Right forelimb (tissue), 1 donor: ENCODE results near the gene TPP1.

Experiments used
- DNase-seq: peaks from one replicate; pipeline ENCODE4 v3.0.0-alpha.2; 2018

Gene TPP1

DNA sequence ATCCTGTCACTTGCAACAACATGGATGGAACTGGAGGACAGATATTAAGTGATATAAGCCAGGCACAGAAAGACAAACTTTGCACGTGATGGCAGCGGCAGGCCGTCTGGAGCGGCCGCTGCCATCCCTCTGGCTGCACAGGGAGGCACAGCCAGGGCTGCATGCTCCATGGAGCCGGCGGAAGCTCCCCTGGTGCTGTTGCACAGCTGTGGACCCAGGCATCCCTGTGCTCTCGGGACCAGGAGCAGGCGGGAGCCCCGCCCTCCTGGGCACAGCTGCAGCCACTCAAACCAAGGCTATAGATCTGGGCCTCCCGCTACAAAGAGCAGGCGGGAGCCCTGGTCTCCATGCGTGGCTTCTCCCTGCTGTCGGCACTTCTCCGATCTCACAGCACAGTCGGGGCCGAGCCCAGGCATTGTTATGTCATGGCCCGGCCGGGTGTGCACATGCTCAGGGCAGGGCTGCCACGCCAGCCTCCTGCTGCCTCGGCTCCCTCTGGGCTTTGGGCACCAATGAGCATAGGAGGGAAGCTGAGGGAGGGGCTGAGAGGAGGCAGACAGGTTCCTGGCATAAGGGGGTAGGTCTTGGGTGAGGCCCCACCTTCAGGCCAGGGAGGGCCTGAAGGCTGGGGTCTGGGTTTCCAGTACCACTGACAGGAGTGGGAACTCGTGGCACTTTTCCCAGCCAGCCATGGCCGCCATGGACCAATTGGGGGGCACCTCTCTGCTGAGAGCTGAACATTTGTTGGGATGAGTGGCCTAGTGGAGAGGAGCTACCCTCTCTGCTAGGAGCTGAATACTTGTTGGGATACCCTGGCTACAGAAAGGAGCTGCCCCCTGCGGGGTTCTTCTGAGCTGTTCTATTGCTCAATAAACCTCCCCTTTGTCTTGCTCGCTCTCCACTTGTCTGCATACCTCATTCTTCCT lies 32.5 kb downstream of the TPP1 start:
- no peak for DNase-seq

DNA sequence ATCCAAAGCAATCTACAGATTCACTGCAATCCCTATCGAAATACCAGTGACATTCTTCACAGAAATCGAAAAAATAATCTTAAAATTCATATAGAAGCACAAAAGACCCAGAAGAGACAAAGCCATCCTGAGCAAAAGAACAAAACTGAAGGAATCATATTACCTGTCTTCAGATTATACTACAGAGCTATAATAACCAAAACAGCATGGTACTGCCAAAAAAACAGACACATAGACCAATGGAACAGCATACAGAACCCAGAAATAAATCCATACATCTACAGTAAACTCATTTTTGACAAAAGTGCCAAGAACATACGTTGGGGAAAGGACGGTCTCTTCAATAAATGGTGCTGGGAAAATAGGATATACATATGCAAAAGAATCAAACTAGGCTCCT lies 34.7 kb downstream of the TPP1 start:
- DNase-seq: no peak

DNA sequence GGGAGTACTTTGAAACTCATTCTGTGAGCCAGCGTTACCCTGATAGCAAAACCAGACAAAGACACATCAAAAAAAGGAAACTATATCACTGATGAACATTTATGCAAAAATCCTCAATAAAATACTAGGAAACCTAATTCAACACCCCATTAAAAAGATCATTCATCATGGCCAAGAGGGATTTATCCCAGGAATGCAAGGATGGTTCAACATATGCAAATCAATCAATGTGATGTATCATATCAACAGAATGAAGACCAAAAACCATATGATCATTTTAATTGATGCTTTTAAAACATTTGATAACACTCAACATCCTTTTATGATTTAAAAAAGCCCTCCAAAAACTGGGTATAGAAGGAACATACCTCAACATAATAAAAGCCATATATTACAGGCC lies 35.6 kb downstream of the TPP1 start:
- DNase-seq: no peak

DNA sequence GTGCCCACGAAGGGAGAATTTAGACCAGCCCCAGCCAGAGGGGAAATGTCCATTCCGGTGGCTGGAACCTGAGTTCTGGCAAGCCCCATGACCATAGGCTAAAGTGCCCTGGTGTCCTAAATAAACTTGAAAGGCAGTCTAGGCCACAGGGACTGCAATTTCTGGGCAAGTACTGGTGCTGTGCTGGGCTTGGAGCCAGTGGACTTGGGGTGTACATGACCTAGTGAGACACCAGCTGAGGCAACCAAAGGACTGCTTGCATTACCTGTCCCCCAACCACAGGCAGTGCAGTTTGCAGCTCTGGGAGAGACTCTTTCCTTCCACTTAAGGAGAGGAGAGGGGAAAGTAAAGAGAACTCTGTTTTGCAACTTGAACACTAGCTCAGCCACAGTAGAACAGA lies 39.5 kb downstream of the TPP1 start:
- DNase-seq: no peak

DNA sequence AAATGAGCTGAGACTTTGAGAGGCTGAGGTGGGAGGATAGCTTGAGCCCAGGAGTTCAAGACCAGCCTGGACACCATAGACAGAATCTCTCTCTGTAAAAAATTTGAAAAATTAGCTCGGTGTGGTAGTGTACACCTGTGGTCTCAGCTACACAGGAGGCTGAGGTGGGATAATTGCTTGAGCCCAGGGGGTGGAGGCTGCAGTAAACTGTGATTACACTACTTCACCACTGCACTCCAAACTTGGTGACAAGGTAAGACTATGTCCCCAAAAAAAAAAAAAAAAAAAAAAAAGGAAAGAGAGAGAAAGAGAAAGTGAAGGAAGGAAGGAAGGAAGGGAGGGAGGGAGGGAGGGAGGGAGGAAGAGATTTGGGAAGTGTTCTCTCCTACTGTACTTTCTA lies 41.1 kb downstream of the TPP1 start:
- no peak for DNase-seq

DNA sequence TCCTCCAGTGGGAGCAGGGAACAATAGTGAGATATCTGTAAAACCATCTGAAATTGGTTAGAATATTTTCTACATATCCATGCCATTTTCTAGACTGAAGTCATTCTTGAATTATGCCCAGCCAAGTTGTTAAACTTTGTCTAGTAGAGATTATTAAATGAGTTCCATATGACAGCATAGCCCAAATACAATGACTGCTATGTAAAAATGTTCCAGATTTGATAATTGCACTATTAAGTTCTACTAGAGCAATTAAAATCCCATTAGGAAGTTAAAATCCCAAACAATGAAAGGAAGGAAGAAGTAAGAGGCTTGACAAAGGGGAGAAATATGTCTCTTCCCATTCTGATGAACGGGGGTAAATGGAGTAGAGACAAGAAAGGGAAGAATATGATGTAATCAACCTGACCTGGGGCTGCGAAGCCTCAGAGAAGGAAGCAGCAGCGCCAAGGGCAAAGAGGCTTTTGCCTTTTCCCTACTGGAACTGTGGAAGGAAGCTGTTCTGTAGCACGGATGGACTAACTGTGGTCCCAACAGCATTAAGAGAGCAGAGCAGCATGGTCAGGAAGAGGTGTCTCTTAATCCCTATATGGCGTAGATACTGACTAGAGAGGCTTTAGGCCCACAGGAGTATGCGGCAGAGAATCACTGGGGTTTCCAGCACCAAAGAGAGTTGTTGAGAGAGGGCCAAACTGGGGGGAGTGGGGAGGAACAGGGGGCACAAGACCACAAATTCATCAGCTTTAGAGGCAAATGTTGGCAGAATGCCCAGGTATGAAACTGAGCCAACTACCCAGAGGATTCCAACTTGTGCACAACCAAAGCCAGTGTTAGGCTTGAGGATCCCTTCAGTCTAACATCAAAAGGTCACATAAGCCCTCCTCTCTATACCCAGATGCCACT lies 42.5 kb downstream of the TPP1 start:
- peak; percentile 65 for DNase-seq

DNA sequence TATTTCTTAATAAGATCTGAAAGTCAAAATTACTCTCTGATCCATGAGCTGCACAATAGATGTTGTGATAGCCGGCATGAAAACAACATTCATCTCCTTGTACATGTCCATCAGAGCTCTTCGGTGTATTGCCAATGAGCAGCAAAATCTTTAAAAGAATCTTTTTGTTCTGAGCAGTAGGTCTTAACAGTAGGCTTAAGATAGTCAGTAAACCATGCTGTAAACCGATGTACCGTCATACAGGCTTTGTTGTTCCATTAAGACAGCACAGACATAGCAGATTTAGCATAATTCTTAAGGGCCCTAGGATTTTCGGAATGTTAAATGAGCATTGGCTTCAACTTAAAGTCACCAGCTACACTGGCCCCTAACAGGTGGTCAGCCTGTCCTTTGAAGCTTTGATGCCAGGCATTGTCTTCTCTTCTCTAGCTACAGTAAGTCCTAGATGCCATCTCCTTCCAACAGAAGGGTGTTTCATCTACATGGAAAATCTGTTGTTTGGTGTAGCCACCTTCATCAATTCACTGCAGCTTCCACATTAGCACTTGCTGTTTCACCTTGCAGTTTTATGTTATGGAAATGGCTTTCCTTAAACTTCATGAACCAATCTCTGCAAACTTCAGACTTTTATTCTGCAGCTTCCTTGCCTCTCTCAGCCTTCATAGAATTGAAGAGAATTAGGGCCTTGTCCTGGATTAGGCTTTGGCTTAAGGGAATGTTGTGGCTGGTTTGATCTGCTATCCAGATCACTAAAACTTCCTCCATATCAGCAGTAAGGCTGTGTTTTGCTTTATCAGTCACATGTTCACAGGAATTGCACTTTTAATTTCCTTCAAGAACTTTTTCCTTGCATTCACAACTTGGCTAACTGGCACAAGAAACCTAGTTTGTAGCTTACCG lies 44.2 kb downstream of the TPP1 start:
- no peak for DNase-seq

DNA sequence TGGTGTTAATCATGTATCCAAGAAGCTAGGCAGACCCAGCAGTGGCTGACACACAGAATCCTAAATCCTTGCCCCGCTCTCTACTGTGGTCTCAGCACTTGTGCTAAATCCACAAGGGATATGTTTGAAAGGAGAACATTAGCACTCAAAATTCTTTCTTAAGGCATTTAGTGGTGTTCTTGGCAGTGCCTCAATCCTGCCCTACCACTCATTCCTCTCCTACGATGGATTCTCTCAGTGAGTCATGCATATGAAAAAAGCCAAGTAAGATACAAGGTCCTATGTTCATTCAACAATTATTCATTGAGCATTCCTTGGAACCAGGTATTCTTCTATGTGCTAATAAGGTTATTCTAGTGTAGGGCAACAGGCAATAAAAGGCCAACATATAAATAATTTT lies 47.0 kb downstream of the TPP1 start:
- no peak for DNase-seq

DNA sequence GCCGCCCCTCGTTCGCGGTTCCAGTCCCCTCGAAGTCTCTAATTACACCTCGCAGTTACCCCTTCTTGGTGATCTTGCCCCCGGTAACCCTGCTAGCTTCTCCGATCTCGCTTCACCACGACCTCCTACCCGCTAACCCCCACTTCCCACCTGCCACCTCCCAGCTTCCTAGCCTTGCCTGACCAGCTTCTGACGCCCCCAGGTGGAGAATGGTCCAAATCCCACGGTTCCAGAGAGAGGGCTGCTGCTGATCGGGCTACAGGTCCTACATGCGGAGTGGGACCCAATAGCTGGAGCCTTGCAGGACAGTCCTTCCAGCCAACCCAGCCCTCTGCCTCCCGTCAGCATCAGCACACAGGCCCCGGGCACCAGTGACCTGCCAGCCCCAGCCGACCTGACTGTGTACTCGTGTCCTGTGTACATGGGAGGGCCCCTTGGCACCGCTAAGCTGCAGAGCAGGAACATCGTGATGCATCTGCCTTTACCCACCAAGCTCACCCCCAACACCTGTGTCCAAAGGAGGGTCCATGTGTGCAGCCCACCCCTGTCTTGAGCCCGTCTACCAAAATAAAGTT lies 47.7 kb downstream of the TPP1 start:
- DNase-seq: no peak

DNA sequence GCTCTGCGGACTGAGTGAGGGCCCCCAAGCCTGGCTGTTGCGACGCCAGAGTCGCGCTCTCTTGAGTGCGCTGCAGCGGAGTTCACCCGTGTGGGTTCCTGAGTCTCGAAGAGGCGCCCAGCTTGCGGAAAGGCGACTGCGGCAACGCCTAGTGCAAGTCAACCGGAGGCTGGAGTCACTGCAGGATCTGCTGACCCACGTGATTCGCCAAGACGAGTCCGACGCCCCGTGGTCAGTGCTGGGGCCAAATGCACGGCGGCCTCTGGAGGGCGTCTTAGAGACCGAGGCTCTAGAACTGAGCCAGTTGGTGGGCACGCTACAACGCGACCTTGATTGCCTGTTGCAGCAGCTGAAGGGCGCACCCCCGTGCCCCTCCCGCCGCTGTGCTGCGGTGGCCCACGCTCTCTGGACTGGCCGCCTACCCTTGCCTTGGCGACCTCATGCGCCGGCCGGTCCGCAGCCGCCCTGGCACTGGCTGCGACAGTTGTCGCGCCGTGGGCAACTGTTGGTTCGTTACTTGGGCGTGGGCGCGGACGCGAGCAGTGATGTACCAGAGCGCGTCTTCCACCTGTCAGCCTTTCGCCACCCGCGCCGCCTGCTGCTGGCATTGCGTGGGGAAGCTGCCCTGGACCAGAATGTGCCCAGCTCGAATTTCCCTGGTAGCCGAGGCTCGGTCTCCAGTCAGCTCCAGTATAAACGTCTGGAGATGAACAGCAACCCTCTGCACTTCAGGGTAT lies 48.4 kb downstream of the TPP1 start:
- no peak for DNase-seq

DNA sequence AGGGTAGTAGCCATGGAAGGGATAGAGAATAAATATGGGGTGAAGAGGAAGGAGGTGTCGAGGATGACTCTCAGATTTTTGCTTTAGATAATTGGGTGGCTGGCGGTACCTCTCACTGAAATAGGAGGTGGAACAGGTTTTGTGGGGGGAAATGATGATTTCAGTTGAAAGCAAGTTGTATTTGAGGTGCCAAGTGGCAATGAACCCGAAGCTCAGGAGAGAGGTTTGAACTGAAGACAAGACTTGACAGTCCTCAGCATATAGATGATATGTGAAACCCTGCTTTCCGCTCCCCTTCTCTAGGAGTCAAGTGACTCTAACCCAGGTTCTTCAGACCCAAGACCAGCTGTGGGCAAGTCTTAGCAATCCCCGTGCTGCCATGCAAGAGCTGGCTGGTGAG lies 49.5 kb downstream of the TPP1 start:
- no peak for DNase-seq

DNA sequence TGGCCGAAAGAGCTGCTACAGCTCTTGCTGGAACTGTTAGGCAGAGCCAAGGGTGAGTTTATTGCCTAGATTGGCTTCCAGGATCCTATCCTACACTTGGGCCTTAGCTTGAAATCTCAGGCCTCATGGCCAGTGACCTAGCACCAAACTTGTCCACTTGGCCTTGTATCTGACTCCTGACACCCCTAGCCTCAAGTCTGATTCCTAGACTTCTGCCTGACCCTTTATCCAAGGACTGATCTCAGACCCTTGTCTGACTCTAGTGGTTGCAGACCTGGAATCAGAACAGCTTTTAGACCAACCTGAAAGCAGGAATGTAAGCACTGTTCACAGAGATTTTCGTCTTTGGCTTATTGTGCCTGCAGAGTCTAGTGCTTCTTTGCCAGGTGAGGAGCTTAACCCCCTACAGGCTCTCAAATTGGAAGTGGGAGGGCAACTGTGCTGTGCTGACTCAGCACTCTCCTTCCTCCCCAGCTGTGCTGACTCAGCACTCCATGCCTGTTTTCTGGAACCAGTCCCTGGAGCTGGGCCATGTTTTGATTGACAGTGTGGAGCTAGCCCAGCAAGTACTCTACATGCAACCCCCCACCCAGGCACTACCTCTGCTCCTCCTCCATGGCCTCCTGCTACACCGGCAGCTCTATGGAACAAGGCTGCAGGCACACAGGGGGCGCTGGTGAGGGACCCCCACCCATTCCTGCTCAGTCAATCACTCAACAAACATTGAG lies 50.9 kb downstream of the TPP1 start:
- DNase-seq: peak; percentile 67

DNA sequence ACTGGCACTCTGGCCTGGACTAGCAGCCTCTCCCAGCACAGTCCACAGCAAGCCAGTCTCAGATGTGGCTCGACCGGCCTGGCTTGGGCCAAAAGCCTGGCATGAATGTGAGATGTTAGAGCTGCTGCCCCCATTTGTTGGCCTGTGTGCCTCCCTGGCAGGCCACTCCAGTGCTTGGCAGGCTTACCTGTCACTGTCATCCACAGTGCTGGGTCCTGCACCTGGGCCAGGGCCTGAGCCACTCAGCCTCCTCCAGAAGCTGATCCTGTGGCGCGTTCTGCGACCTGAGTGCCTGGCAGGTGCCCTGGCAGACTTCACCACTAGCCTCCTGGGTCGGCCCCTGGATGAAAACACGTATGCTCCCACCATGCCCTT lies 51.9 kb downstream of the TPP1 start:
- no peak for DNase-seq

DNA sequence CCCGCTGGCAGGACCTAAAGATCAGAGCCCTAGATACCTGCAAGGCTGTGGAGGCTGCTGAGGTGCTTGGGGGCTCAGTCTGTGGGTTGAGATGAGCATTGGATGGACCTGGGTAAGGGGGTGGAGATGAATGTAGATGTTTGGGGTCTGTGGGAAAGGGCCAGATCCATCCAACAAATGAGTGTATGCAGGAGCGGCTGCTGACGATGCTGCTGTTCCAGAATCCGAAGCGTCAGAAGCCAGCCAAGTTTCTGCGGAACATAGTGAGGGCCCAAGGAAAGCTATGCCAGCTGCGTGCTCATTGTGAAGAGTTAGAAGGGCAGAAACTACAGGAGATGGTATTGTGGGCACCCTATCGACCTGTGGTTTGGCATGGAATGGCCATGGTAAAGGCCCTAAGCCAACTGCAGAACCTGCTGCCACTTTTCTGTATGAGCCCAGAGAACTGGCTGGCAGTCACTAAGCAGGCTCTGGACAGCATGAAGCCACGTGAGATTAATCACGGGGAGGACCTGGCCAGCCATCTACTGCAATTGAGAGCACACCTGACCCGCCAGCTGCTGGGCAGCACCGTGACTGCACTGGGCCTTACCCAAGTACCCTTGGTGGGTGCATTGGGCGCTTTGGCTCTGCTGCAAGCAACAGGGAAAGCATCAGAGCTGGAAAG lies 52.4 kb downstream of the TPP1 start:
- no peak for DNase-seq

DNA sequence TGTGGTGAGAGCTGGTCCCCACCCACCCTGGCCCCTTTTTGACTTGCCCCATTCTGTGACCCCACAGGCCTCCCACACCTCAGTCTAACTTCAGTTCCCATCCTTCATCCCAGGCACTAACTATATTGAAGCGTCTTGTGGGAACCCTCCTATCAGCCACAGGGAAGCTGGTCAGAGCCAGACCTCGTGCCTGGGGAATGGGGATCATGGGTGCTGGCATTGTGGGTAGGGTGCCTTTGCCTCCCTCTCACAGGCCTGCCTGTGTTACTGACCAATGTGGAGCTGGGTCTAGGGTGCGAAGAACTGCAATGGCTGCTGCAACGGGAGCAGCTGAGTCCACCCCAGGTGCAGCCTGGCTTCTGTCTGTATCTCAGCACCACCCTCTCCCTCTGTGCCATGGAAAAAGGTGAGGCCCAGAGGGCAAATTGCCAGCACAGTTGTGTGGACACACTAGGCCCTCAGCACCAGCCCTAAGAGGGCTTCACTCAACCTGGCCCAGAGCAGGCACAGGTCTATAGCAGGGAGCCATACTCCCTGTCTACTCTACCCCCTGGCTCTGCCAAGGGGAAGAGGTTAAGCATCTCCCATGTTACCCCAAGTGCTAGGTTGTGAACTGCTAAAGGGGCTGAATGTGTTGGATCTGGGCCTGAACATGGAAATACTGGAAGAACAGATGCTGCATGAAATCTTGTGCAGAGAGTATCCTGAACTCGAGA lies 53.1 kb downstream of the TPP1 start:
- no peak for DNase-seq

DNA sequence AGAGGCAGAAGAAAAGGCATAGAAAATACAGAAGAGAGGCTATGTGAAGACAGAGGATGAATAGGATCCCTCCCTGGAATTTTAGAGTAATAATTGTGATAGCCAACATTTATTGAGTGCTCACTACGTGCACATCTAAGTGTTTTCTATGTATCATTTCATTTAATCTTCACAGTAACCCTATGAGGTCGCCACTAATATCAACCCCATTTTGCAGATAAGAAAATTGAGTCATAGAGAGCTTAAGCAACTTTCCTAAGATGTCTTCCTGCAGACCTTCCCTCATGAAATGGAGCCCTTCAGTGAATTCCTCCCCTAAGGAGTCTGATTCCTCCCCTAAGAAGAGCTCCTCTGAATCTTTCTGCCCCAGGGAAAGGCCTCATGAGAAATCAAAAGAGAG lies 53.9 kb downstream of the TPP1 start:
- no peak for DNase-seq

DNA sequence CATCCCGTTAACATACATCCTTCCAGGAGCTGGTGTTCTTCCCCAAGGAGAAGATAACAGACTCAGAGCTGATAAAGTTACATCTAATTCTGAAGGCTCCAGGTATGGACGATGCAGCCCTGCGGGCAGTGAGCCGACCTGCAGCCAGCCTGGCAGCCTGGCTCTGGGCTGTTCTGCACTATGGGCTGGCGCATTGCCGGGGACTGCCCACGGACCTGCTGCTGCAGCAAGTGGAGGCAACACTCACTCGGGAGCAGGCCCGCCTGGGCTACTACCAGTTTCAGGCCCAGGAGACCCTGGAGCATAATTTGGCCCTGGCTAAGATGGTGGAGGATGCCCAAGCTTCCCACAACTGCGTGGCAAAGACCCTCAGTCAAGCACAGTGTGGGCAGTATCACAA lies 55.6 kb downstream of the TPP1 start:
- DNase-seq: no peak

DNA sequence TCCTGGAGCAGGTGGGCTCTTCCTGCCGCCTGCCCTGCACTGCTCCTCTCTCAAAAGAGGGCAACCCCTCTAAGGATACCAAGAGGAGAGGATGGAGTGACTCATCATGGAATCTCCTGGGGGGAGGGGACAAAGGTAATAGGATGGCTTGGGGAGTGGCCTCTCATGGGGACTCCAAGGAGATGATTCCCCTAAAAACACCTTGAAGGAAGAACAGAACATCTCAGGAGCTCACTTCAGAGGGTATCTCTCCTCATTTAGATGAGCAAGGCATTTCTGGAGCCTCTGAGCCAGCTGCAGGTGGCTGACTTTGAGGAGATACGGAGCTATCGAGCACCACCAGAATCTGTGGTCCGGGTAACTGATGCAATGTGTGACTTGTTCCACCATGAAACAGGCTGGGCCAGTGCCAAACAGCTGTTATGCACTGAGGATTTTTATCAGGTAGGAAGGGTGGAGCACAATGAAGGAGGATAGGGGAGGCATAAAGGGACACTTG lies 56.1 kb downstream of the TPP1 start:
- DNase-seq: no peak
